DMS153 (cell line): ENCODE results near the gene SIRT7.
A peak's percentile ranks its signal among the peaks of the same experiment; 100 is the strongest.

ENCODE experiments used
- DNase-seq: peaks from one replicate; lab custom pipeline; 2025; lab: John Stamatoyannopoulos, UW

The SIRT7 gene

GRCh38 chr17:81917565-81918332 lies at the start of gene SIRT7:
Gene SIRT7, minus strand, starts transcription at chr17:81918176. Its CDS starts 45 bp downstream, at chr17:81918131.
- DNase-seq = peak; percentile 55

GRCh38 chr17:81967244-81967532 lies 49.2 kb upstream of the SIRT7 start:
- no peak for DNase-seq

GRCh38 chr17:81966343-81967243 lies 48.6 kb upstream of the SIRT7 start:
- no peak for DNase-seq

- DNase-seq = no peak
Observed at GRCh38 chr17:81964081-81964849, 46.3 kb upstream of the SIRT7 start.

- no peak for DNase-seq
Observed at GRCh38 chr17:81962499-81963441, 44.8 kb upstream of the SIRT7 start.

- no peak for DNase-seq
Observed at GRCh38 chr17:81961521-81962498, 43.8 kb upstream of the SIRT7 start.

- DNase-seq = no peak
Observed at GRCh38 chr17:81961087-81961511, 43.1 kb upstream of the SIRT7 start, which contains the start of gene NOTUM. Gene NOTUM, minus strand, starts transcription at chr17:81961187. Its CDS starts 278 bp downstream, at chr17:81960909.

GRCh38 chr17:81960130-81960958 lies 42.4 kb upstream of the SIRT7 start:
- DNase-seq = no peak

- DNase-seq = no peak
Observed at GRCh38 chr17:81959362-81960129, 41.6 kb upstream of the SIRT7 start.

- no peak for DNase-seq
Observed at GRCh38 chr17:81958633-81959342, 40.8 kb upstream of the SIRT7 start.

- DNase-seq = no peak
Observed at GRCh38 chr17:81957691-81958432, 39.9 kb upstream of the SIRT7 start.

- DNase-seq = no peak
Observed at GRCh38 chr17:81956607-81957589, 38.9 kb upstream of the SIRT7 start.

GRCh38 chr17:81955756-81956544 lies 38.0 kb upstream of the SIRT7 start:
- DNase-seq = no peak

GRCh38 chr17:81955058-81955681 lies 37.2 kb upstream of the SIRT7 start:
- no peak for DNase-seq
